Trophoblast cell (in vitro differentiated cells and primary cell): ENCODE results near the gene FAM227B.
"Not testable (repeated sequence)": the region's sequence is repeated elsewhere in the genome, so short reads cannot be mapped to it uniquely, and the experiment has no call there.

Source experiments
- DNase-seq, 2 donors: peaks; one replicate each; pipeline ENCODE4 v3.0.0-alpha.2; 2016
- H2AFZ ChIP-seq: 2 replicates; pipeline ENCODE4 v1.6.1; 2013; ENCODE audit warnings: low read length, moderate library complexity, mild to moderate bottlenecking; ENCODE audit not compliant: insufficient read depth, poor library complexity
- H2AK5ac ChIP-seq: 2 replicates; pipeline ENCODE4 v1.6.1; 2013; ENCODE audit warnings: mild to moderate bottlenecking, low read length
- H2BK120ac ChIP-seq: 2 replicates; pipeline ENCODE4 v1.6.1; 2013; ENCODE audit warnings: low read length, mild to moderate bottlenecking, moderate library complexity; ENCODE audit not compliant: insufficient read depth, poor library complexity
- H2BK12ac ChIP-seq: 2 replicates; pipeline ENCODE4 v1.6.1; 2013; ENCODE audit warnings: mild to moderate bottlenecking, low read length, moderate library complexity
- H2BK5ac ChIP-seq: 2 replicates; pipeline ENCODE4 v1.6.1; 2013; ENCODE audit warnings: low read length, low read depth, moderate library complexity, mild to moderate bottlenecking; ENCODE audit not compliant: poor library complexity
- H3K14ac ChIP-seq: 2 replicates; pipeline ENCODE4 v1.6.1; 2013; ENCODE audit warnings: mild to moderate bottlenecking, low read length
- H3K18ac ChIP-seq: 2 replicates; pipeline ENCODE4 v1.6.1; 2013; ENCODE audit warnings: mild to moderate bottlenecking, low read length
- H3K23ac ChIP-seq: 2 replicates; pipeline ENCODE4 v1.6.1; 2013; ENCODE audit warnings: low read length
- H3K27ac ChIP-seq: 2 replicates; pipeline ENCODE4 v1.5.1; 2013; ENCODE audit warnings: low read depth, mild to moderate bottlenecking, inconsistent platforms, low read length, moderate library complexity
- H3K27me3 ChIP-seq: 2 replicates; pipeline ENCODE4 v1.6.1; 2013; ENCODE audit warnings: inconsistent platforms, mild to moderate bottlenecking, low read length, moderate library complexity; ENCODE audit not compliant: insufficient read depth
- H3K36me3 ChIP-seq, 2 experiments: 1 replicate in 1 of 2; 2 replicates in 1 of 2; pipeline ENCODE4 v1.6.1; 2013; ENCODE audit warnings: low read length in 2 of 2, mild to moderate bottlenecking in 2 of 2, moderate library complexity in 1 of 2; ENCODE audit not compliant: insufficient read depth in 2 of 2, control insufficient read depth in 1 of 2
- H3K4ac ChIP-seq: 2 replicates; pipeline ENCODE4 v1.6.1; 2013; ENCODE audit warnings: low read depth, mild to moderate bottlenecking, low read length, moderate library complexity
- H3K4me1 ChIP-seq, 2 experiments: 1 replicate in 1 of 2; 2 replicates in 1 of 2; pipeline ENCODE4 v1.6.1; 2013; ENCODE audit warnings: low read length in 2 of 2, mild to moderate bottlenecking in 2 of 2, moderate library complexity in 1 of 2; ENCODE audit not compliant: insufficient read depth in 2 of 2, control insufficient read depth in 1 of 2
- H3K4me2 ChIP-seq: 2 replicates; pipeline ENCODE4 v1.6.1; 2013; ENCODE audit warnings: inconsistent platforms, mild to moderate bottlenecking, low read length, moderate library complexity
- H3K4me3 ChIP-seq: 2 replicates; pipeline ENCODE4 v1.5.1; 2013; ENCODE audit warnings: mild to moderate bottlenecking, low read depth, low read length, inconsistent platforms
- H3K79me1 ChIP-seq: one replicate; pipeline ENCODE4 v1.6.1; 2013; ENCODE audit warnings: low read length
- H3K79me2 ChIP-seq: 2 replicates; pipeline ENCODE4 v1.6.1; 2013; ENCODE audit warnings: low read length, mild to moderate bottlenecking; ENCODE audit not compliant: control insufficient read depth, insufficient read depth, poor library complexity
- H3K9ac ChIP-seq: 2 replicates; pipeline ENCODE4 v1.6.1; 2013; ENCODE audit warnings: mild to moderate bottlenecking, low read length
- H3K9me3 ChIP-seq: 2 replicates; pipeline ENCODE4 v1.6.1; 2013; ENCODE audit warnings: low read depth, mild to moderate bottlenecking, control low read depth, inconsistent platforms, low read length; ENCODE audit not compliant: insufficient read depth
- H4K12ac ChIP-seq: 2 replicates; pipeline ENCODE4 v1.6.1; 2013; ENCODE audit warnings: low read depth, mild to moderate bottlenecking, low read length, moderate library complexity
- H4K8ac ChIP-seq: 2 replicates; pipeline ENCODE4 v1.6.1; 2013; ENCODE audit warnings: low read depth, mild to moderate bottlenecking, low read length, moderate library complexity
- H4K91ac ChIP-seq: one replicate; pipeline ENCODE4 v1.6.1; 2013; ENCODE audit warnings: low read depth, mild to moderate bottlenecking, low read length, moderate library complexity
- WGBS: extraction: QIAGEN DNeasy Blood & Tissue Kit; methylation state at CpG from one replicate; pipeline ENCODE4 v1.1.7; 2013; ENCODE audit warnings: missing lambda C conversion rate; ENCODE audit not compliant: insufficient read length, insufficient coverage; ENCODE audit errors: extremely low coverage; 5-methylcytosine and 5-hydroxymethylcytosine counted together

FAM227B gene

GRCh38 chr15:49606594-49606993, 14.0 kb downstream of the FAM227B start:
- Histone ChIP-seq H2BK12ac (no peak overlapping the region), H3K4me2 (no peak overlapping the region), H3K9ac (no peak overlapping the region), H3K4me1 (no peaks in the 10 kb centered on the region), H3K4me3 (no peak overlapping the region), H3K36me3 (no peaks in the 10 kb centered on the region), H4K8ac (no peak overlapping the region), H3K23ac (no peak overlapping the region), H3K14ac (no peak overlapping the region), H3K27ac (no peak overlapping the region), H2AK5ac (no peak overlapping the region), H4K91ac (no peak overlapping the region), H3K27me3 (no peaks in the 10 kb centered on the region), H2BK120ac (no peak overlapping the region), H3K4ac (no peak overlapping the region), H2BK5ac (no peak overlapping the region), H3K18ac (no peak overlapping the region), H2AFZ (no peak overlapping the region), H3K79me2 (no peaks in the 10 kb centered on the region), H3K79me1 (no peaks in the 10 kb centered on the region), H3K9me3 (no peaks in the 10 kb centered on the region), H4K12ac (no peak overlapping the region)
- no peak for DNase-seq

- Histone ChIP-seq H4K8ac (no peak overlapping the region), H3K18ac (no peak overlapping the region), H3K27ac (no peak overlapping the region), H3K36me3 (no peaks in the 10 kb centered on the region), H2AK5ac (no peak overlapping the region), H3K4me2 (no peak overlapping the region), H3K79me2 (no peaks in the 10 kb centered on the region), H3K9me3 (no peaks in the 10 kb centered on the region), H2BK5ac (no peak overlapping the region), H4K12ac (no peak overlapping the region), H3K14ac (no peak overlapping the region), H3K4me1 (no peaks in the 10 kb centered on the region), H3K9ac (no peak overlapping the region), H2BK120ac (no peak overlapping the region), H3K4ac (no peak overlapping the region), H3K23ac (no peak overlapping the region), H2AFZ (no peak overlapping the region), H4K91ac (no peak overlapping the region), H2BK12ac (no peak overlapping the region), H3K4me3 (no peak overlapping the region), H3K27me3 (no peaks in the 10 kb centered on the region), H3K79me1 (no peaks in the 10 kb centered on the region)
- no peak for DNase-seq
- WGBS, result no CpG with 5 or more reads among the region's 2 CpGs
These were observed 15.0 kb downstream of the FAM227B start for GRCh38 chr15:49605588-49605987.

- H3K4ac ChIP-seq, result no peak overlapping the region
- H3K9ac ChIP-seq, result no peak overlapping the region
- H2BK120ac ChIP-seq, result no peak overlapping the region
- H3K9me3 ChIP-seq, result no peaks in the 10 kb centered on the region
- H3K14ac ChIP-seq, result no peak overlapping the region
- H2BK5ac ChIP-seq, result no peak overlapping the region
- H3K27me3 ChIP-seq, result no peaks in the 10 kb centered on the region
- no peak overlapping the region for H2AFZ ChIP-seq
- no peak overlapping the region for H3K4me2 ChIP-seq
- no CpG with 5 or more reads among the region's 2 CpGs for WGBS
- no peak overlapping the region for H2AK5ac ChIP-seq
- H4K8ac ChIP-seq, result no peak overlapping the region
- H3K4me1 ChIP-seq, result no peaks in the 10 kb centered on the region
- no peaks in the 10 kb centered on the region for H3K79me2 ChIP-seq
- H3K79me1 ChIP-seq, result no peaks in the 10 kb centered on the region
- H2BK12ac ChIP-seq, result no peak overlapping the region
- no peak overlapping the region for H4K12ac ChIP-seq
- no peak for DNase-seq
- H3K23ac ChIP-seq, result no peak overlapping the region
- no peaks in the 10 kb centered on the region for H3K36me3 ChIP-seq
- no peak overlapping the region for H3K18ac ChIP-seq
- no peak overlapping the region for H3K4me3 ChIP-seq
- H4K91ac ChIP-seq, result no peak overlapping the region
- no peak overlapping the region for H3K27ac ChIP-seq
These were observed 15.8 kb downstream of the FAM227B start for GRCh38 chr15:49604625-49605409.

- H4K91ac ChIP-seq, H3K4me2 ChIP-seq, H3K36me3 ChIP-seq, H3K9me3 ChIP-seq, H3K27me3 ChIP-seq, H3K4ac ChIP-seq, H2AK5ac ChIP-seq, DNase-seq, H3K79me1 ChIP-seq, H3K14ac ChIP-seq, H3K4me1 ChIP-seq, H3K9ac ChIP-seq, H4K8ac ChIP-seq, H2BK120ac ChIP-seq, H4K12ac ChIP-seq, H3K79me2 ChIP-seq, H3K4me3 ChIP-seq, H3K18ac ChIP-seq, H2BK5ac ChIP-seq, H3K23ac ChIP-seq, H2AFZ ChIP-seq, H3K27ac ChIP-seq, H2BK12ac ChIP-seq: not testable (repeated sequence)
- WGBS, result no CpG with 5 or more reads among the region's 12 CpGs
These were observed 27.7 kb downstream of the FAM227B start for GRCh38 chr15:49592829-49593316.
